Measurements from ENCODE around the gene PODXL2. TPM values are rescaled to one million over a fixed set of nuclear protein-coding genes. Genes with fewer than 3 reads are reported as not detected.

PODXL2 gene
- total and polyA plus RNA-seq, 2 of the 8 experiments (the other 6 are each of a cell fraction or from before 2014, with no cell fraction given): 27.6 to 31.6 TPM

DNA sequence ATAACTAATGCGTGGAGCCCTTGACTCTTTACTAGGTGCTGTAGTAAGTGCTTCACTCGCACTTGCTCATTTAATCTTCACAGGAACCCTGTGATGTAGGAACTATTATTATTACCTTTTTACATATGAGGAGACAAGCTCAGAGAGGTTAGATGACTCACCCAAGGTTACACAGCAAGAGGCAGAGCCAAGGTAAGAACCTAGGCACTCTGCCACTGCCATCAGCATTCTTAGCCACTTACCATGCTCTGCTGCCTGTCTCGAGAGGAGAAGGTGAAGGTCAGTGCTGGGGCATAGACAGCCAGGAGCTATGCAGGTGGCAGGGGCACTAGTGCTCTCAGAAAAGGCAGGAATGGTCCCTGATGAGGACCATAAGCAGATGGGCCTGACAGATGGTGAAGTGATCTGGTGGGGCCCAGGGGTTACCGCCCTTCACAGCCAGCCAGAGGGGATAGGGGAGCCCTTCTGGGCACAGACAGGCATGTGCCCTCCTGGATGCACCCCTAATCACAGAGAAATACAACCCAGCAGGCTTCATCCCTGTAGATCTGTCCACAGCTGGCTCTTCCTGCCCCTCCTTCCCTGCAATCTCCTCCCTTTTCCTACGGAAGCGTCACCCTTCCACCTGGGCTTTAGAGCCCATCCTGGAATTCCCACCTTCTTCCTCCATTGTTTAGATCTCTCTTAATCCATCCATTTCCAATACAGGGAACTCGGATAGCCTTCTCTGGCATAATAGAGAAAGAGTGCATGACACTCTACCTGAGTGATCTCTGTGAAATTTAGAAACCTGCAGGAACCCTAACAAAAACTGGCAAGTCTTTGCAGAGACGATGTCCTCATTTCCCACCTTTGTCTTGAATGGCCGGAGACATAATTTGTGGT is 70.7 kb downstream of the PODXL2 start (continued):
- TF ChIP-seq BCL11A (IDR thresholded peaks at IDR 0.05; ENCODE audit: low read depth in 2 of 2, low read length in 2 of 2): no peak
- no peak for TF ChIP-seq KDM5A (IDR thresholded peaks at IDR 0.05; ENCODE audit: low read length)
- no peak for TF ChIP-seq POLR2A (IDR thresholded peaks at IDR 0.05; ENCODE audit: control extremely low read depth in 1 of 2, low read depth in 2 of 2, low read length in 2 of 2)
- no peak for TF ChIP-seq SP4 (IDR thresholded peaks at IDR 0.05; ENCODE audit: low read length)
- TF ChIP-seq YY1 (IDR thresholded peaks at IDR 0.05; ENCODE audit: low read depth, low read length): no peak

Measured in H1 (cell line).